ENCODE data around the gene ZNG1F.
"Not testable (repeated sequence)": the region's sequence is repeated elsewhere in the genome, so short reads cannot be mapped to it uniquely, and the experiment has no call there.

The ZNG1F gene

DNA sequence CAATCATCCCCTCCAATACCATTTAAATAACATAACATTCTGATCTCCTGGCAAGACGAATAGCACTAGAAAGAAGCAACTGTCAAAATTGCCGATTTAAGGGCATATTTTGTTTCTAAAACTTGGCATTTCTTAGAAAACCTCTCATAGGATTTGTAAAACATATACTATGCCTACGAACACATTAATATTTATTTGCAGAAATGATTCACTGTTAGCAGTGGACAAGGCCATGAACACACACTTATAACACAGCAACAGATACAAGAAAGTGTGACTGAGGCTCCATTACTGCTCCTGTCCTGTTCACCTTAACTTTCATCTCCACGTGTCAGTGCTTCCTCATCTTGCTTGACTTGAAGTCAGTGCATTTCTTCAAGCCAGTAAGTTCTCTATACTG is 106.8 kb downstream of the ZNG1F start:
- DNase-seq = not testable (repeated sequence)
